ENCODE data around the gene URGCP.

The URGCP gene, protein sequence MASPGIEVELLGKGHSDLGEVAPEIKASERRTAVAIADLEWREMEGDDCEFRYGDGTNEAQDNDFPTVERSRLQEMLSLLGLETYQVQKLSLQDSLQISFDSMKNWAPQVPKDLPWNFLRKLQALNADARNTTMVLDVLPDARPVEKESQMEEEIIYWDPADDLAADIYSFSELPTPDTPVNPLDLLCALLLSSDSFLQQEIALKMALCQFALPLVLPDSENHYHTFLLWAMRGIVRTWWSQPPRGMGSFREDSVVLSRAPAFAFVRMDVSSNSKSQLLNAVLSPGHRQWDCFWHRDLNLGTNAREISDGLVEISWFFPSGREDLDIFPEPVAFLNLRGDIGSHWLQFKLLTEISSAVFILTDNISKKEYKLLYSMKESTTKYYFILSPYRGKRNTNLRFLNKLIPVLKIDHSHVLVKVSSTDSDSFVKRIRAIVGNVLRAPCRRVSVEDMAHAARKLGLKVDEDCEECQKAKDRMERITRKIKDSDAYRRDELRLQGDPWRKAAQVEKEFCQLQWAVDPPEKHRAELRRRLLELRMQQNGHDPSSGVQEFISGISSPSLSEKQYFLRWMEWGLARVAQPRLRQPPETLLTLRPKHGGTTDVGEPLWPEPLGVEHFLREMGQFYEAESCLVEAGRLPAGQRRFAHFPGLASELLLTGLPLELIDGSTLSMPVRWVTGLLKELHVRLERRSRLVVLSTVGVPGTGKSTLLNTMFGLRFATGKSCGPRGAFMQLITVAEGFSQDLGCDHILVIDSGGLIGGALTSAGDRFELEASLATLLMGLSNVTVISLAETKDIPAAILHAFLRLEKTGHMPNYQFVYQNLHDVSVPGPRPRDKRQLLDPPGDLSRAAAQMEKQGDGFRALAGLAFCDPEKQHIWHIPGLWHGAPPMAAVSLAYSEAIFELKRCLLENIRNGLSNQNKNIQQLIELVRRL

DNA sequence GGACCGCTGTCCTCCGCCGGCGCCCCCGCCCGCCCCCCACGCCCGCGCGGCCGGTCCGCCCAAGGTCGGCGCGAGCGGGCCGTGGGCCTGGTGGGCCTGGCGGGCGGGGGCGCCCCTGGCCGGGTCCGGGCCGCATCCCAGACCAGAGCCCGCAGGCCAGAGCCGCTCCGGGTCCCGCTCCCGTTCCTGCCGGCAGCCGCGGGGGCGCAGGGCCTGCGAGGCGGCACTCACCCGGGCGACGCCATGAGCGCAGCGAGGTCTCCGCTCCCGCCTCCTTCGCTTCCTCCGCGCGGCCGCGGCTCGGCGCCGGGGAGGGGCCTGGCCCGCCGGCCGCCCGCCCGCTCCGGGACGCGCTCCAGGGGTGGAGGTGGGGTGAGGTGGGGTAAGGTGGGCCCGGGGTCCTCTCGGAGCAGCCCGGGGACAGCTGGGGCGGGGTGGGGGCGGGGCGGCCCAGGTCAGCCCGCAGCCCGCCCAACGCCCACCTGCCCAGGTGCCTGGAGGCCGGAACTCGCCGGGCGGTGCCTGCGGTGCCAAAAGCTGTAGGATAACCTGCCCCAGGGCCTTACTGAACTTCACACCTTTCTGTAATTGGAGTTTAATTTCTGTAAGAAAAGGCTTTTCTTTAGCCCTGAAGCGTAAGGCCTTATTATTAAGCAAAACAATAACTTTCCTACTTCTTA lies at the start of gene URGCP:
Gene URGCP, minus strand, starts transcription at position 266 of the 680 bp plus-strand sequence. Its CDS starts 21 bp downstream, at position 245.
- DNase-seq, result peak; percentile 61

- peak; percentile 14 for DNase-seq
These were observed 49.6 kb upstream of the URGCP start for GRCh38 chr7:43956027-43956426.

DNA sequence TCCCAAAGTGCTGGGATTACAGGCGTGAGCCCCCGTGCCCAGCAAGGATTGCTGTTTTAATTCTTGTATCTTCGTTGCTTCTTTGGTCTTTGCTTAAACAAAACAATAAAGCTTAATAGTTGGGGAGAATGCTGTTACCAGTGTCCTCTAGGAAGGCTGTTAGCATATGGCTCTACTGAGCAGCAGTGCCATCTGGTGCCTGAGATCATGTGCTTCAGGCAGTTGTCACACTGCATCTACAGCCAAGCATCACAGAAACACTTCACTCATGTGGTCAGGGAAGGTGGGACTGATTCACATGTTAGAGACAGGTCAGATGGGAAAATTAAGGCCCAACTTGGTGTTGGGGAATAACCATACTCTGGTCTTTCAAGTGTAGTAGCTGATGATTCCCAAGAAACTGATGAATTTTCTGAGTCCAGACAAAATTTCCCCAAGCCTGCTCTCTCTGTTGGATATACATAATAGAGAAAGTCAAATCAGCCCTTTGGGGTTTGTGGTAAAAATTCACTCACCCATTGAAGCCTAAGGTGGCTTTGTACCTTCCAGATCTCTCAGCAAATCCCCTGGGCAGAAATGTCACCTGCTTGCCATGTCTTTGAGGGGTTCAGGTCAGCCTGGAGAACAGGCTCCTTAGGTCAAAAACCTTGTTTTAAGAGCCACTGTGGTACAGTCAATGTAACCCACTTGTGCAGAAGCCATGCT lies 48.3 kb upstream of the URGCP start:
- DNase-seq, result peak; percentile 15

GRCh38 chr7:43953071-43953470 lies 46.7 kb upstream of the URGCP start:
- no peak for DNase-seq

GRCh38 chr7:43952028-43952427 lies 45.6 kb upstream of the URGCP start:
- no peak for DNase-seq

DNA sequence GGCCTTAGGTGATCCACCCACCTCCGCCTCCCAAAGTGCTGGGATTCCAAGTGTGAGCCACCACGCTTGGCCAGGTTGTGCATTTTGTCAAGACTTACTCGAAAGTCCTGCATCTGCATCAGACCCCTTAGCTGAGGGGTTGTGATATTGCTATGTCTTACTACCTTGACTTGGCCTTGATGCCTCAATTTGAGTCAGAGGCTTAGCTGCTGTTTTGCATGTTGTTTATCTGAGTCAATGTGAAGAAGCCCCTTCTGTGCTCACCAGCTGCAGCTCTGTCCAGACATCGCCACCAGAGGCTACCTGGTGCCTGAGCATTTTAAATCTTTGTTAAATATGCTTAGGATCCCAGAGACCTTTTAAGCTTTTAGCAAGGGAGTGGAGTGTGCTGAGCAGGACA lies 37.9 kb upstream of the URGCP start:
- no peak for DNase-seq

DNA sequence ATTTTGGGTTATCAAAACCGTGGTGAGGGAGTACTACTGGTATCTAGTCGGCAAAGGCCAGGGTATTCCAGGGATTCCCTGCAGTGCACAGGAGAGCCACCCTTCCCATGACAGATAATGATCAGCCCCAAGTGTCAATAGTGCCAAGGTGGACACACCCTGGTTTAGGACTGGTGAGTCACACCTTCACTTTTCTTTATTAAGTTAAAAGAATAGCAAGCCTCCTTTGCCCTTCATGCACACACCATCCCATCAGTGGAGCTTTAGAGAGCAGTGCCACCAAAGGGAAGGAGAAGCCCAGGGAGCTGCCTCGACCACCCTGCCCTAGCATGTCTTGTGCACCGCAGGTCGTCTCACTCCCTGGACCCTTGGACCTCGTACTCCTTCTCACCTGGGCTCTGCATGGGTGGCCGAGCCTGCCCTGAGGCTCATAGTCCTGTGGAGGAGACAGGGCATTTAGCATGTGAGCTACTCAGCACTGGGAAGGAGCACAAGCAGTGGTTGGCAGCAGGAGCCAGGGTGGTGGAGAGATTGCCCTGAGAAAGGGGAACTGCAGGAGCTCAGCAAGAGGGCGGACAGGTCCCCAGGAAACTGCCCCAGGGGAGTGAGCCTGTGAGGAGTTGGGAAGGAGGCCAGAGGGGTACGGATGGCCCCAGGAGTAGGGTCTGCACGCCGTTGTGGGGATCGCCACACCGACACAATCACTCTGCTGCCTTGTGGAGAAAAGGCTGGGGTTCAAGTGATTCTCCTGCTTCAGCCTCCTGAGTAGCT lies 37.2 kb upstream of the URGCP start:
- DNase-seq, result no peak

DNA sequence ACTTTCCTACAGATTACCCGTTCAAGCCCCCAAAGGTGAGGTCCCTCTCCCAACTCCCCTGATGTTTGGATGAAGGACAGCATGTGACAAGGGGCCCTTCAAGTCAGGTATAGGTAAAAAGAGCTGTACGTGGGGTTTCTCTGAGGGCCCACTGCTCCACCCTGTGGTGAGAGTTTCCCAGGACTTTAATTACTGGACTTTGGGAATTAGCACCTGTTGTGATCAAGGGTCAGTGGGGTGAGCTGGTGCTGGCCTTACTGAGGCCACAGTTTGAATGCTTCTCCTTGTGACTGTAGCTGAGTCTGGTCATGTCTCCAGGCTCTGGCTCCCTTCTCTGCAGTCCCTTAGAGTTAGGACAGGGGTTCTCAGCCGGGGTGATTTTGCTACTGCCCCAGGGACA lies 36.6 kb upstream of the URGCP start:
- DNase-seq, result no peak

GRCh38 chr7:43942250-43942649 lies 35.9 kb upstream of the URGCP start:
- no peak for DNase-seq

DNA sequence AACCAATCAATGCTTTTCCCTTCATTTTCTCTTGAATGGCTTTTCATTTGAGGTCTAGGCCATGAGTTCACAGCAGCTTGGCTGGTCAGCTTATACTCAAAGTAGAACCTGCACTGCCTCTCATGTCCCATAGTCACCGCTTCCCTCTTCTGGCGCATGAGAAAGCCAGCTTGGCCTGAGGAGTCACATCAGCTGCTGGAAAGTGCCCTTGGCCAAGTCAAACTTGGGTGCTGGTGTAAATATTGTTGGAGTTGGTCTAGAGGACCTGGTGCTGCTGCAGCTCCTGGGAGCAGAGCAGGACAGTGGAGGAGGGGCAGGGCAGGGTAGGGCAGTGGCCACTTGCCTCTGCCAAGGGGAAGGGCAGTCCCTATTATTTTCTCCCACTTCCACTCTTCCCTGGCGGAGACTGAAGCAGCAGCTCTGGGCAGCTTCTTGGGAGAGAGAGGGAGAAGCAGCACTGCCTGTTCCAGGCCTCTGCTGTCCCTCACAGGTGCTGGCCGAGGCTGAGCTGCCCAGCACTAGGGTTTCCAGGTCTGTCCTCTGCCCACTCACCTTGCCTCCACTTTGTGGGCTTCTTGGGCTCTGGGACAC lies 32.6 kb upstream of the URGCP start:
- no peak for DNase-seq

DNA sequence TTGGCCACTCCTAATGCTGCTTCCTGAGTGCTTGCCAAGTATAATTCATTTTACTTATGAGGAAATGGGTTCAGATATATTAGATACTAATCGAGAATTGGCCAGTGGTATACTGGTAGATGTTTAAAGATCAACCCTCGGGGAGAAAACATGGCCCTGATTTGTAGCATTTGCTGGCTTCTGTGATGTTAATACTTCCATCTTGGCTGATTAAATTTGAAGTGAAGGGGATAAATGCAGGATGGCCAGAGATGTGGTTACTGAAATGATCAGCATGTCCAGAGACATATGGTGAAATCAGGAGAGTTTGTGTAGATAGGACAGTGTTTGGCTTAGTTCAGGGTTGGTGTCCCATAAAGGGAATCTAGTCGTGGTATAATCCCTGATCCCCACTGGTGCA lies 31.0 kb upstream of the URGCP start:
- no peak for DNase-seq

GRCh38 chr7:43933902-43934560 lies 27.6 kb upstream of the URGCP start:
- no peak for DNase-seq

- DNase-seq, result peak; percentile 33
These were observed 24.9 kb upstream of the URGCP start for GRCh38 chr7:43931346-43931745.

- DNase-seq, result no peak
These were observed 23.4 kb upstream of the URGCP start for GRCh38 chr7:43929529-43930457.

DNA sequence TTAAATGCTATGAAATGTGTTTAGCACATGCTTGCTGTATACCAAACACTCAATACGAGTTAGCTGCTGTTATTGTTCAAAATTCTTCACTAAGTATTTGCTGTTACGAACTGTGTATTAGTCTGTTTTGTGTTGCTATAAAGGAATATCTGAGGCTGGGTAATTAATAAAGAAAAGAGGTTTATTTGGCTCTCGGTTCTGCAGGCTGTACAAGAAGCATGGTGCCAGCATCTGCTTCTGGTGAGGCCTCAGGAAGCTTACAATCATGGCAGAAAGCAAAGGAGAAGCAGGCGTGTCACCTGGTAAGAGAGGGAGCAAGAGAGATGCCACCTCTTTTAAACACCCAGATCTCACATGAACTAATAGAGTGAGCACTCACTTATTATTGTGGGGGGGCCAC lies 21.4 kb upstream of the URGCP start:
- no peak for DNase-seq

DNA sequence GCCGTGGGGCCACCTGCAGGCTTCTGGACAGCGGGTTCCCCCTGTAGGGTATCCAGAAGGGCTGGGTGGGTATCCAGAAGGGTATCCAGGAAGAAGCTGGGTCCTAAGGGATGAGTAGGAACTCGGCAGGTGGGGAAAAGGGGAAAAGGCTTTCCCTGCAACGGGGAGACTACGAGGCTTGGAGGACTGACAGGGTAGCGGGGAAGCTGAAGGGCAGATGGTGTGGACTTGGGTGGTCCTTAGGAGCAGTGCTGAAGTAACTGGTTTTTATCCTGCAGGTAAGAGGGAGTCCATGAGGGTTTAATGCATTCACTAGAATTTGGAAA lies 20.4 kb upstream of the URGCP start:
- DNase-seq, result no peak

DNA sequence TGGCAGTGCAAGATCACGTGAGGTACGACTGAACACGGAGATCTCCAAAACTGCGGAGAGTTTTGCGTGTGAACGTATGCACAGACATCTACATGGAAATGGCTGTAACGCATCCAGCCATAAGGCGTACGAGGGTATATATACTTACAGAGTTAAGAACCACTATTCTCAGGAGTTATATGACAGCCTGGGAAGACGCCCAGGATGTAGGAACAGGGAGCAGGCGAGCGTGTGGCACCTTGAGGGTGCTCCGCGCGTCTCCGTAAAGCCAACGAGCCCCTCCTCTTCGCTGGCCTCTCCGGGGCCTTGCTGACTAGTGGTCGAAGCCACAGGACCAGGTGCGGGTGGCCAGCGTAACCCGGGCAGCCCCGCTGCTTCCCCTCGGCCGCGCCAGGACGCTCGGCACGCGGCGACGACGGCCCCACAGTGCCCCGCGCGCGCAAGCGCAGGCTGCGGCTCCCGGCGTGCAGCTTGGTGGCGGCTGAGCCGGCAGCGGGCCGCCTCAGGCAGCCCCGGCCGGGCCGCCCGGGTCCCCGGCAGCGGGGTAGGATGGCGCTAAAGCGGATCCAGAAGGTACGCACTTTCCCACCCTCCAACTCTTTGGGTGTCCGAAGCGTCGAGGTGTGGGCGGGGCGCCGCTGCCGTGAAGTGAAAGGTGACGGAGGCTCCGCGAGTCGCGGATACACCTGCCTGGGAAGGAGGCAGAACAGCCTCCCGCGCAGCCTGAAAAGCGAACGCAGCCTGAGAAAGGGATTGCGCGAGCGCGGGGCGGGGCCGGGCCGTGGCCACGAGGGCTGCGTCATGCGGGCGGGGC lies 19.8 kb upstream of the URGCP start, which contains the start of gene UBE2D4:
Gene UBE2D4, plus strand, starts transcription at position 453 of the 814 bp plus-strand sequence. Its CDS starts 97 bp downstream, at position 550.
- peak; percentile 93 for DNase-seq

- DNase-seq, result no peak
These were observed 16.3 kb upstream of the URGCP start for GRCh38 chr7:43922726-43923125.

- DNase-seq, result no peak
These were observed 15.0 kb upstream of the URGCP start for GRCh38 chr7:43921423-43921822.

Data from CD4-positive, alpha-beta T cell treated with Interleukin-6 for 4 hours (primary cell).